ENCODE measurements around the gene TRAPPC12.
A peak's percentile ranks its signal among the peaks of the same experiment; 100 is the strongest.
"Not testable (repeated sequence)": the region's sequence is repeated elsewhere in the genome, so short reads cannot be mapped to it uniquely, and the experiment has no call there.

Gene TRAPPC12

DNA sequence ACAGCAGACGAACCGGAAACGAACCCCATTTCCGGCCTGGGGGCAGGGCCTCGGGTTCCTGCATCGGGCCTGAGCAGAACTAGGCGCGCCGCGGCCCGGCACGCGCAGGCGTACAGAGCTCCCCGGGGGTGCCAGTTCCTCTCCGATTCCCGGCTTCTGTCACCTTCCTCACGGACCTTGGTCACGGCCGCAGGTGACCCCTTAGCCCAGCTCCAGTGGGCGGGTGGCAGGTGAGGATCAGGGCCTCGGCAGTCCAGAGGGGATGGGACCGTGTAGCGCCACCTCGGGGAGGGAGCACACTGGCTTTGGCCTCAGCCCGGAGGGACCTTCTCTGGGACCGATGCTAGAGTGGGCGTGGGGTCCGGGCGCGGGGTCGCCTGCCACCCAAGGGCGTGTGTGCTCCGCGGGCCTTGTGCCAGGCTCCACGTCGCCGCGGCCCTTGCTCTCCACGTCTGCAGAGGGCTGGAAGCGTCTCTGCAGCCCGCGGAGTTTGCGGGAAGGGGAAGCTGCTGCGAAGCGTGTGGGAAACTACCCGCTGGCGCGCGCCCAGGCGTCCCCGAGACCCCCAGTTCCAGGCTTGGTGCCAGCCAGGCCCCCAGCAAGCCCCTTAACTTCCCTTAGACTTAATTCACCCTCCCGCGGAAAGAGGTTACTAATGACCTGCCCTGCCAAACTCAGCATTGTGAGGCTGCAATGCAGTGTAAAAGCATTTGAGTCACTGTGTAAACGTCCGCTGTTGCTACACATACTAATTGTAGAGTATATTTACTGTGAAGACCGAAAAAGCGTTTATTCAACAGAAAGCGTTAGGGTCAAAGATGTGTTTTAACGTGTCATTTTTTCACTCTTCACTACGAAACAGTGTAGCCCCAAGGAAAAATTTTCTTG, at the start of gene TRAPPC12:
TRAPPC12 (plus strand) TSS at position 48 of the 888 bp plus-strand sequence. CDS start 7,930 bp downstream, outside the sequence.
- peak; percentile 92 for DNase-seq (ENCODE audit: low spot score)

- DNase-seq (ENCODE audit: low spot score), result no peak
Observed at GRCh38 chr2:3332133-3332532, 47.4 kb upstream of the TRAPPC12 start.

DNA sequence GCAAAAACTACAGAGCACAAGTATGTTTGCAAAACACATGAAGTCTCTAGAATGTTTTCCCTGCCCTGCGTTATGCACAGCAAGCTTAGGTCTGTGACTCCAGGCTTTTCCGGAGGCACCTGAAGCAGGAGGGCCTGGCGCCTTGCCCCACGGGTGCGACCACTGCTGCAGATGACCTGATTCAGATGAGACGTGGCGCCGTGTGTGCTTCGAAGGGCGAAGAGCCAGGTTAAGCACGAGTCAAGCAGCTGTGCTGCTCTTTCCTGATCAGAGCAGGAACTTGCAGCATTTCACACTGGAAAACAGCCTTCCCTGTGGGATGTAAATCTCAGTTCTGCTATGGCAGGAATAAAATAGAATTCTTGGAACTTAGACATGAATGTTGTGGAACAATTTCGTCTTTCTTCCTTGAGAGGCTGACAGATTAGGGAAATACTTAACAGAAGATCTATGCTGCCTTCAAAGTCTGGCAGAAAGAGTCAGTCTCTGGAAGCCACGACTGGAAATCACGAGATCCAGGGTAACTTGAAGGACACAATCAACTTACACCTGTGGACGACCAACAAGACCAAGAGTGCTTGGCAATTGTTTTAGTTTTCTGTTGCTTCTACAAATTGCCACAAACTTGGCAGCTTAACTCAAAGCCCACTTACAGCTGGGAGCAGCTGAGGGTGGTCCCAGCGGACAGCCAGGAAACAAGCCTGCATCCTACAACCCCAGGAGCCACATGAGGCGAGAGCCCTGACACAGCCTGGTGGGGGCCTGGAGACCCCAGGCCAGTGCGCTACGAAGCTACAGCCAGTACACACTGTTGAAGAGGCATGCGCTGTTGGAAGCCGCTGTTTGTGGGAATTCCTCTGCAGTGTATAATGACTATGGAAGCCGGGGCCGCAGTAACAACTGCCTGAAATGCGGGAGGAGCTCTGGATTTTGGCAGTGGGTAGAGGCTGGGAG, 44.8 kb upstream of the TRAPPC12 start:
- no peak for DNase-seq (ENCODE audit: low spot score)

DNA sequence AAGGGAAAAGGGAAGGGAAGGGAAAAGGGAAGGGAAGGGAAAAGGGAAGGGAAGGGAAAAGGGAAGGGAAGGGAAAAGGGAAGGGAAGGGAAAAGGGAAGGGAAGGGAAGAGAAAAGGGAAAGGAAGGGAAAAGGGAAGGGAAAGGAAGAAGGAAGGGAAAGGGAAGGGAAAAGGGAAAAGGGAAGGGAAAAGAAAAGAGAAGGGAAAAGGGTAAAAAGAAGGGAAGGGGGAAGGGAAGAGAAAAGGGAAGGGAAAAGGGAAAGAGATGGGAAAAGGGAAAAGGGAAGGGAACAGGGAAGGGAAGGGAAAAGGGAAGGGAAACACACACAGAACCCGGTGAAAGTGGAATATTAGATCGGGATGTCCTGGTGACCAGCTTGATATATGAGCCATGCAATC, 42.6 kb upstream of the TRAPPC12 start:
- DNase-seq (ENCODE audit: low spot score), result no peak

DNA sequence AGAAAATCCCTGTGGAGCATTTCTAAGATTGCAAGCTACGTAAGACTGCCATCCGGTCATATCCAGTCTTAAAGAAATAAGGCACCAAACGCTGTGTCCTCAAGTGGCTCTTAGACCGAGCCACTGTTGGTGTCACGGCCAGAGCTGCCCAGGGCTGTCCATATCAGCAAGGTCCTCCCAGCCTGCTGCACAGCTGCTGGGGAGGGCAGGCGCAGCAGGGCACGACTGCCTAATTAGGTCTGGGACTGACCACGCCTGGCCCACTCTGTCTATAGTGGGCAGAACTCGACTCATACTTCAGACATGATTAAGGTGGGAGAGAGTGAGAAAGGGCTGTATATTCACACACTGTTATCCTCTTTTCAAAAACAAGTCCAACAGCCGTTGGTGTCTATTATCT, 41.2 kb upstream of the TRAPPC12 start:
- no peak for DNase-seq (ENCODE audit: low spot score)

DNA sequence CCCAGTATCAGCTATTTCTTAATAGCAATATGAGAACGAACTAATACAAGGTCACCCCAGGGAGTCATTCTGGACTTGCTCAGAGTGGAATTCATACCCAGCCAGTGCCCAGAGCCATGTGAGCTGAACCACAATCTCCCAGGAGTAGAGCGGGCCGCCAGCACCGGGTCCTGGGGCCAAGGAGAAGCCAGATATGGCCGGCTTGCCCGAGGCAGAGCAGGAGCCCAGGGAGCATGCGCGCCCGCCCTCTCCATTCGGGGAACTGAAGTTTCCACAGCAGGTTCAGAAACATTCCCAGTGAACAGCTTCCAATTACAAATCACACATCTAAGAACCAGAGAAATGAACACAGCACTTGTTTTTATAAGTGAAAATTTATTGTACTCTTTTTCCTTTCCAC, 39.4 kb upstream of the TRAPPC12 start:
- DNase-seq (ENCODE audit: low spot score), result no peak

DNA sequence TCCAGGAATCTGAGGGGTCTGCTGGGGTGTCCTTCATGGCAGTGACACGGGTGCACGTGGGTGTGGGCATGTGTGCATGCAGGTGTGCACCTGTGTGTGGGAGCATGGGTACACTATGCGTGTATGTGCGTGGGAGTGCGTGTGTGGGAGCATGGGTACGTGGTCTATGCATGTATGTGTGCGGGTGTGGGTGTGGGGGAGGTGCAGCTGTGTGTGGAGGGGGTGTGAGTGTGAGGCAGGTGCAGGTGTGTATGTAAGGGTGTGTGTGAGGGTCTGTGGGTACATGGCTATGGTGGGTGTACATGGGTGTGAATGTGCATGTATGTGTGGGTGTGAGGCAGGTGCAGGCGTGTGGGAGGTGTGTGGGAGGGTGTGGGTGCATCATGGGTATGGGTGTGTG, 38.2 kb upstream of the TRAPPC12 start:
- DNase-seq (ENCODE audit: low spot score), result no peak

DNA sequence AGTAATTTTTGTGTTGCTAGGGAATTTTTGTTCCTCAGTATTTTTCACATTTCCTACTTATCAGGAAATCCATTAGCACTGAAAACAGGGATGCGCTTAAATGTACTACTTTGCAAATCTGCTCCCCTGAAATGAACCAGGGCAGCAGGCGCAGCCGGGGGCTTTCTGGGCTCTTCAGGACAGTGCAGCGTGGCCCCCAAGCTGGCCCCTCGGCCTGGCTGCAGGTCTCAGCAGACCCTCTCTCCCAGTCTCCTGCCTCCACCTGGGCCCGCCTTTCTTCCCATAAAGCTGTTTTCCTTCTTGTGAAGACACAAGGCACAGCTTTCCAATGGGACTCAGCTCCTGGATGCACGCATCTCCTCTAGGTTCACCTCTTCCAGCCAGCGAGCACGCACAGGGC, 37.2 kb upstream of the TRAPPC12 start:
- no peak for DNase-seq (ENCODE audit: low spot score)

DNA sequence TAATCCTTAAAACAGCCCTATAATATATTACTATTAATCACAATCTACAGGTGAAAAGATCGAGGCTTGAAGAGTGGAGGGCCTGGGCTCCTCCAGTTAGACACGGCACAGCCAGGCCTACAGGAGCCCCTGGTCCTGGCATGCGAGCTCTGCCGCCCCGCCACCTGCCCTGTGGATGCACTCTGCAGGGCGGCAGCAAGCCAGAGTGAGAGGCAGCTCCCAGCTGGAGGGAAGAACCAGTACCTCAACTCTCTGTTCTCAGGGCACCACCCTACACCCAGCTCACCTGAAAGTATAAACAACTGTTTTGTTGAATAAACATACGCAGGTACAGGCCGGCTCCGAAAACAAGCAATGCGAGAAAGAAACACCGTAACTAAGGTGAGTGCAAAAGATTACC, 36.5 kb upstream of the TRAPPC12 start:
- no peak for DNase-seq (ENCODE audit: low spot score)

GRCh38 chr2:3344897-3345296, 34.6 kb upstream of the TRAPPC12 start:
- no peak for DNase-seq (ENCODE audit: low spot score)

DNA sequence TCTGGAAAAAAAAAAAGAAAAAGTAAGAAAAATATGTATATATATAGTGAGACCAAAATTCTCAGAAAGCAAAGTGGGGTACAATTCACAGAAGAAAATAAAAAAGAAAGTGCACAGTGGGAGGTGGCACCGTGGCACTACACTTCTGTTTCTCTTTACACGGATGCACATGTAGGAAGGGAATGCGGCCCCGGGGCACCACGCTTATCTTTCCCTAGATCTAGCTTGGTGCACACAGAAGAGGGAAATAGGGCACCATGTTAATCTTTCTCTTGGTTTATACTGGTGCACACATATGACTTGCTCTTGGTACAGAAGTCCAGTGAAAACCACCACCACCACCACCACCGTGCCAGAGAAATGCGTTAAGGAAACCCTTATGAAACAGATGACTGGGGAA, 33.9 kb upstream of the TRAPPC12 start:
- DNase-seq (ENCODE audit: low spot score), result no peak

DNA sequence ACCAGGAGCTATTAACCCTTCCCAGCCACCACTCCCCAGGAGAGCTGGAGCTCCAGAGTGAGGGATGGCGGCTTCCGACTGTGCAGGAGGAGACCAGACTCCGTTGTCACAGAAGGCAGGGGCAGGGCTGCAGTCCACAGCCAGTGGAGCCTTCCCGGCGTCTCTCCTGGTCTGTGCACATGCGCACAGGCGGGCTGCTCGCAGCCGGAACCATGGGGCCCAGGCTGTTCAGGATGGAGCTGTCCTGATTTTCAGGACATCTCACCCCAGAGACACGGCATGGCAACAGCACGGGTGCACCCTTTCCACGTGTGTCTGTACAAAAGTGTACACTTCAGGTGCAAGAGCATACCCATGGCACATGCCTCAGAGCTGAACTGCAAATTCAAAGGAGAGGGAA, 30.7 kb upstream of the TRAPPC12 start:
- peak; percentile 11 for DNase-seq (ENCODE audit: low spot score)

DNA sequence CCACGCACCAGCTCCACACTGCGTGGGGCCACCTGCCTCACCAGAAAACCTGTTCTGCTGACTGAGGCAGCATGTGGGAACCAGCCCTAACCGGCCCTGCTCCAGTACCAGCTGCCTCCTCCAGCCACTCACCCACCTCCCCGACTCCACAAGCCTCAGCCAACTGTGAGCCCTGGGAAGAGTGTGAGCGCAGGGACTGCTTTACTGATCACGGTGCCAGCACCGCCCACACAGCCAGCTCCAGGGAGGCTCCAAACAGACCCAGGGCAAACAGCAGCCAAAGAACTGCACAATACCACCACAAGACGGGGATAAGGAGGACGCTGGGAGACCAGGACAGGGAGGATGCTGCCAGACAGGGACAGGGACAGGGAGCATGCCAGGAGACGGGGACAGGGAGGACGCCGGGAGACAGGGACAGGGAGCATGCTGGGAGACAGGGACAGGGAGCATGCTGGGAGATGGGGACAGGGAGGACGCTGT, 30.2 kb upstream of the TRAPPC12 start:
- peak; percentile 67 for DNase-seq (ENCODE audit: low spot score)

GRCh38 chr2:3354986-3355385, 24.5 kb upstream of the TRAPPC12 start:
- no peak for DNase-seq (ENCODE audit: low spot score)

DNA sequence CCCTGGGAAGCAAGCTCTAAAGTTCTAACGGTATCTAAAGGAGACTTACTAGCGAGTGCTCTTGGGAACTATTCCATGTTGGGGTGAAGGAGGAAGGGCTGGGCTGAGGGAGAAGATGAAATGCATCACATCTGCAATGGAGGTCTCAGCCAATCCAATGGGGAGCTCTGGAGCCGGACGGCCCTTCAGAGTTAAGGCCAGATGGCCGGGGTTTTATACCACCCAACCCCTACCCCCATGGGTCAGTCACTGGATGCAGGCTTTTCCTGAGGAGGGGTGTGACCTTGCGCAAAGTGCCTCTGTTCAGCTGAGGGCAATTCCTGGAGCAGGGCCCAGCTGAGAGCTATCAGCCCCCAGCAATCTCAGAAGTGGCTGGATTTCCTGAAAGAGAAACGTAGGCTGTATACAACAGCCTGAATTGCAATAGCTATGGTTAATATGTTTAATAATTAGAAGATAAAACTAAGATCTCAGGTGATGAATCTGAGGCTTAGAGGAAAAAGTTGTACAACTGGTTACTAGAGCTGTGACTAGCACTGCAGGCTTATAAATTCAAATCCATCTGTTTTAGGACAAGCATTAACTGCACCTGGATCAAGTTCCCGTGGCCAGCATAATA, 23.4 kb upstream of the TRAPPC12 start:
- no peak for DNase-seq (ENCODE audit: low spot score)

- DNase-seq (ENCODE audit: low spot score), result no peak
Observed at GRCh38 chr2:3356799-3357198, 22.7 kb upstream of the TRAPPC12 start.

- not testable (repeated sequence) for DNase-seq (ENCODE audit: low spot score)
Observed at GRCh38 chr2:3357446-3357845, 22.0 kb upstream of the TRAPPC12 start.

DNA sequence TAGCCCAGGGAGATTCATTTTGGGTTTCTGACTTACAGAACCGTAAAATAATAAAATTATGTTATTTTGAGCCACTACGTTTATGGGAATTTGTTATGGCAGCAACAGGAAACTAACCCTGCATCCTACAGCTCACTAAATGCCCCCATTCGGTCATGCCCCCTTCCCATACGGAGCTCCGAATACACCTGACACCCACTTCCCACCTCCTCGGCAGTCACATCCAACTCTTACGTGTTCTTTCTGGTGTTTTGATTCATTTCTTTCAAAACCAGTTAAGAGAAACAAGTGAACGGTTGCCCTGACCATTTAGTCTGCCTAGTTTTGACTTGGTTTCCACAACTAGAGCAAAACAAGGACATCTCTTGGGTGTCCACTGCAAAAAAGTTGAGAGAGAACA, 21.6 kb upstream of the TRAPPC12 start:
- DNase-seq (ENCODE audit: low spot score), result no peak

DNA sequence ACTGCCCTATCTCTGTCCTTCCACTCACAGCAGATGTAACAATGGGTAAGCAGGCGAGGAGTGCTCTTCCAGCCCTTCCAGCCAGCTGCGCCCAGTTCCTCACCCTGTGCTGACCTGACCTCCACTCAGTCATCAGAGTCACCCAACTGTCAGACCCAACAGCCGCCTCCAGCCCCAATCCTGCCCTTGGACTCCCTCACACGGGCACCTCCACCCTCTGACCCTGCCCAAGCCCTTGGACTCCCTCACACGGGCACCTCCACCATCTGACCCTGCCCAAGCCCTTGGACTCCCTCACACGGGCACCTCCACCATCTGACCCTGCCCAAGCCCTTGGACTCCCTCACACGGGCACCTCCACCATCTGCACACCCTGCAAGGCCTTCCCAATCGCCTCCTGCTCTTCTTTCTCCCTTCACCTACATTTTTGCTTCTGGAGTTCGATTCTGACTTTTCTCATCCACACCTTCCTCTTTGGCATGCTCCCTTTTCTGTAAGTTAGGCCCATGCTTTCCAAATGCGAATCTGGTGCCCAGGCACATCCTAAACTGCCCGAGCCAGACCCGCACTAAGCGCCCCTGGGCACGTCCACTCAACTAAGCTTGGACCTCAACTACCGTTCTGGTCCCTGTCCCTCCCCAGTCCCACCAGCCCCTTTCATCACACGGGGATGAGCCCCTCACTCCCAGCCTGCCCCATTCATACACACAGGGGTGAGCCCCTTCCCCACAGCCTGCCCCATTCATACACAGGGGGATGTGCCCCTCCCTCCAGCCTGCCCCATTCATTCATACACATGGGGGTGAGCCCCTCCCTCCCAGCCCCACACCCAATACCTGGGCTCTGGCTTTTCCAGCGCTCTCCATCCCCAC, 17.7 kb upstream of the TRAPPC12 start:
- no peak for DNase-seq (ENCODE audit: low spot score)

GRCh38 chr2:3365219-3365618, 14.3 kb upstream of the TRAPPC12 start:
- DNase-seq (ENCODE audit: low spot score), result no peak

- no peak for DNase-seq (ENCODE audit: low spot score)
Observed at GRCh38 chr2:3368261-3368722, 11.2 kb upstream of the TRAPPC12 start.

Measured in putamen (tissue), 1 donor.